ENCODE data around the gene ZBTB7C. TPM values are rescaled to one million over a fixed set of nuclear protein-coding genes. Genes with fewer than 3 reads are reported as not detected.

The ZBTB7C gene
- total RNA-seq, 2 experiments from 2014 or later: 0.04 to 0.06 TPM

DNA sequence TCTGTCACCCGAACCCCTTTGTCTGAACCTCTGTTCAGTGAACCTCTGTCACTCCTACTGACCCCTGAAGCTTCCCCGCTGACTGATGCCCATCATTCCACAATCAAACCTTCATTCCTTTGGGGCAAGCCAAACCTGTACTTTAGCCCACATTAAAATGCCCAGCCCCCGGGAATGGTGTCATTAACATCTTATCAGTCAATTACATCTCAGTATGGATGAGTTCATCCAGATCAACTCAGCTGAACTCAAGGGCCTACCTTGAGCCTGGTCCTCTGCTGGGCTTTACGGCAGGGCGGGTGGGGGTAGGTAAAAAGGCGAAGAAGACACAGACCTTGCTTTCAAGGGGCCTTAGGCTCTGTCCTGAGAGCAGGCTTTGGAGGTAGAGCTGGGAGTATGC lies 324.3 kb downstream of the ZBTB7C start:
- POLR2A ChIA-PET: no interaction called here
- CTCF ChIA-PET: no interaction called here

DNA sequence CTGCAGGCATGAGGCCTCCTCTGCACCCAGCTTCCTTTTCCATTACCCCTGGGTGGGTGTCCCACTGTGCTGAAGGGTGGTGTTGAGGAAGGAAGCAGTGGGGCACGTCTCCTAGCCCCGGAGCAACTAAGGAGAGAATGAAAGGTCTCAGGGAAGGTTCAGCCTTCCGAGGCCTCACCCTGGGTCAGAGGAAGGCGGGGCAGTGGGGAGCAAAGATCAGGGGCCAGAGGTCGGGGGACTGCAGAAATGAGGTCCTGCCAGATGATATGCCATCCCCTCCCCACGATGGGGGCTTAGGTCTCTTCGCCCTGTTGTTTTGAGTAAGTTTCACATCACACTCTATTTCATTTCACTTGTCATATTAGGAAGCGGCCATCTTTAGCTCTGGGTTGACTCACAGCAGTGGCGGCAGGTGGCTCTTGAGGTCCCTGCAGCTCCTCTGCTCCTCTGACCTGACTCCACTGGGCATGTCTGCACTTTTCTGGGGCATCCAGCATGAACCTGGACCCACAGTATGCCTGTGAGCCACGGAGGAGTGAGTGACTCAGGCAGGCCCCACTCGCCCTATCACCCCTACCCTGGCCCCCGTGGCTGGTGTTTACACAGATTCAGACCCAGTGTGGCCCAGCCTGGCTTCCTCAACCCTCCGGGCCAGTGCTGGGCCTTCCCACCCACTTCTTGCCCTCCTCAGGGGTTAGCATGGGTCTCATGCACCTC lies 325.0 kb downstream of the ZBTB7C start:
- POLR2A ChIA-PET: no interaction called here

DNA sequence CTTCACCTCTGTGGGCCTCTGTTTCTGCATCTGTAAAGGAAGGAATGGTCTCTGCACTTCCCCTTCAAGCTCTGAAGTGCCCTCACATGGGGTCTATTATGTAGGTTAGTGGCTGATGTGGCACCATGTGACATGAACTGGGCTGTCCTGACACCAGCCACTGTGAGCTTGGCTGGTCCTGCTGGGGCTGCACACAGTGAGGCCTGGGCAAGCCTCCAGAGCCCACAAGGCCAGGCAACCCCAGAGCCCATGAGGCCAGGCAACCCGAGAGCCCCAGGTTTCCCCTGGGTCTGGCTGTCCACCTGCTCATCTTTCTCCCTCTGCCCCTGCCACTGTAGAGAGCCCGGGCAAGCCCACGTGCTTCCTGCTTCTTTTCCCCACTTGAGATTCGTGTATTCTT lies 328.6 kb downstream of the ZBTB7C start:
- POLR2A ChIA-PET: no interaction called here
- CTCF ChIA-PET: no interaction called here

More for the DNA sequence above, 325.0 kb downstream of the ZBTB7C start:
- CTCF ChIA-PET: no interaction called here

DNA sequence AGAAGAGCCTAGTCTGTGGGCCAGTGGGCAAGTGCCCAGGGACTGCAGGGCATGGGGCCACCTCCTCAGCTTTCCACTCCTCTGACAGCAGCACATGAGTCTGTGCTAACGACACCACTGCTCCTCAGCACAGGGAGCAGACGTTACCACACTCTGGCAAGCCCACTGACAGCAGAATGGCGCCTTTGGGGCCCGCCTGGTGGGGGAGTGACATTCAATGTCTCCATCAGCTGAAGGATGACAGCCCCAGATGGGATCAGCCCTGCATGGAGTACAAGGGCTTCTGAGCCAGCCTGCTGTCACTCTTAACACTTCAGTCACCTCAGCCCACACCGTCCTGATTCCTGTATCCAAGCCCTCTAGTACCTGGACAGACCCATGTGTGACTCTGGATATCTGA lies 329.3 kb downstream of the ZBTB7C start:
- CTCF ChIA-PET: no interaction called here
- POLR2A ChIA-PET: no interaction called here

DNA sequence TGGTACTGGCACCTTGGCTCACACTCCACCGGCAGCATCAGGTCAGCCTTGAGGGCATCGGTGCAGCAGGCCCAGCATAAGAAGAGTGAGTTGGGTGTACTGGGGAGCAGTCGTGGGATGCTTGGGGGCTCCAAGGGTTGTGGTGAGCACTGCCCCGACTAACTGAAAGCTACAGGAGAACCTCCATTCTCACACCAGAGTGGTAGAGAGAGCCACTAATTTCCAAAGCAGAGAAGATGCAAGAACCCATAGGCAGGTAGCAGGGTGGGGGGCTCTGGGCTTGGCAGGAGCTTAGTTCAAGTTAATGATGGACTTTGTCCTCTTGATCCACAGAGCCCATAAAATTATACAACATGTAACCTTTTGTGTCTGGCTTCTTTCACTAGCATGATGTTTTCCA lies 330.7 kb downstream of the ZBTB7C start:
- POLR2A ChIA-PET: no interaction called here
- CTCF ChIA-PET: no interaction called here

DNA sequence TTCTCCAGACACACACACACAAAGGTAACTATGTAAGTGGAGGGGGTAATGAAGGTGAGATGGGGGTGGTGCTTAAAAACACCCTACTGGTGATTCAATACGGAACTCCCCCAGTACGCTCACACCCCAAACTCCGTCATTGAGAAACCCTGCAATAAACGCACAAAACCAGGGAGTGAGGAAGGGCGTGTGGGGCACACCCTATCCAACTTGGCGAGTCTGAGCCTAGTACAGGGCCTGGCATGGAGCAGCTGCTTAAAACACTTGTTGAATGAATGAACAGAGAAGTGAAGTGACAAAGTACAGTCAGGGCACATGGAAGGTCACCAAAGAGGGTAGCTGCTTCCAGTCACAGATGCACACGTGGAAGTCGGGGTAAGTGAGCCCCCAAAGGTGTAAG lies 331.9 kb downstream of the ZBTB7C start:
- CTCF ChIA-PET: no interaction called here
- POLR2A ChIA-PET: no interaction called here

DNA sequence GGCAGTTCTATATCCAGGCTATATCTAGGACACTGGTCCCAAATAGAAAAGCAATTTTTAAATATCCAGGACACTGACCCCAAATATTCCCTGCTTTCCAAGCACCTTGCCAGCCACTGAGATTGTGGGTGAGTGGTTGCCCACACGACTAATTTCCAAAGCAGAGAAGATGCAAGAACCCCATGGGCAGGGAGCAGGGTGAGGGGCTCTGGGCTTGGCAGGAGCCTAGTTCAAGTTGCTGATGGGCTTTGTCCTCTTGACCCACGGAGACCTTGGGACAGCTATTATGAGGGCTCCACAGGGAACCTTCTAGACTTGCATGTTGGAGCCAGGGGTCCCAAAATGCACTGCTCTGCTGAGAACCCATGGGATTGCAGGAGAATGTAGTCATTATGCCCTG lies 332.7 kb downstream of the ZBTB7C start:
- CTCF ChIA-PET: interaction anchor here (0.7 kb wide), 1 partner anchor 412 kb away, joined by 4 read pairs; no protein-coding TSS in a partner anchor
- POLR2A ChIA-PET: interaction anchor here (0.6 kb wide), 1 partner anchor 684 kb away, joined by 8 read pairs; no protein-coding TSS in a partner anchor

DNA sequence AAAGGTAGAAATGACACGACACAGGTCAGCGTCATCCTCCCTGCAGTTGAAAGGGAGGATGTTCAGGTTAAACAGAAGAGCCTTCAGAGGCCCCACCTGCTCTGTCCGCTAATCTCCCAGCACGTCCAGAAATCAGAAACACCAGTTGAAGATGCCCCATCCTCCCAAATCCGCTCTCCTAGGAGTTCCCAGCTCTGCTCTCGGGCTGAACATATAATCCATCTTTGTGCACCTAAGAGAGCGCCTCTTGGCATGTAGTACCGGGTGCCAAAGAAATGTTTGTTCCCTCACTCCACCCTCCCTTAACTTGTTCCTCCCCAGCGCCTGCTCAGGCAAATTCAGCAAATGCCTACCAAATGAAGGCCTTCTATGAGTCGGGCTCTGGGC lies 333.5 kb downstream of the ZBTB7C start:
- ChIA-PET POLR2A (no interaction called here), CTCF (no interaction called here)

DNA sequence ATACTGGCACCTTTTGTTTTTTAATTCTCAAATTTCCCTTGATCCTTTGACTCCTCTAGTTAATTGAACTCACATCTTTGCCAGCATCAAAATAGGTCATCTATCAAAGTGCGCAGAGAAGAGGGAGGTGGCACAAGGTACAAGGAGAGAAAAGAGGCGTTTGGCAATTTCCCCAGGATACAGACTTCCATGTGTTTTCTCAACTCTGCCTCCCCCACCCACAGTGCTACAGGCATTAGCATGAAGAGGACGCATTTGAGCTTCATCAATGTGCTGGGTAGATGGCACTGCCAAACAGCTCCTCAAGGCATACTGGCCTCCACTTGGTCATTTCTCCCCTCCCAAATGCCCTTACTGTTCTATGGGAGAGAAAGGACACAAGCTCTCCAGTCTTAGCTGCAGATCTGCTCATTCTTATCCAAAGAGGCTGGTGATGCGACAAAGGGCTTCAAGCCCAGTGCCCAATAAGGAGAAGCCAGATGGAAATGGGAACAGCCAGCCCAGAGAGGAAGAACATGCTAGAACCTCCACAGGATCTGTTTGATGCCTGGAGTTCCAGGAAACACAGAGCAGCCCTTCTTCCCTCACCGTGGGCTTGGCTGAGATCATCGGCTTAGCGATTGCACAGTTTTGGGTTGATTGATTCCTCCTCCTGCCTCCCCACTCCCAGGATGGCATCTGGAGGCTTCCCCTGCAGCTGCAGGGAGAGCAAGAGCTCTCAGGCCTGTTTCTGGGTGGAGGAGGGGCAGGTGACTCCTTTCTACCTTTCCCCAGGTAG lies 334.1 kb downstream of the ZBTB7C start:
- ChIA-PET CTCF (no interaction called here), POLR2A (no interaction called here)

DNA sequence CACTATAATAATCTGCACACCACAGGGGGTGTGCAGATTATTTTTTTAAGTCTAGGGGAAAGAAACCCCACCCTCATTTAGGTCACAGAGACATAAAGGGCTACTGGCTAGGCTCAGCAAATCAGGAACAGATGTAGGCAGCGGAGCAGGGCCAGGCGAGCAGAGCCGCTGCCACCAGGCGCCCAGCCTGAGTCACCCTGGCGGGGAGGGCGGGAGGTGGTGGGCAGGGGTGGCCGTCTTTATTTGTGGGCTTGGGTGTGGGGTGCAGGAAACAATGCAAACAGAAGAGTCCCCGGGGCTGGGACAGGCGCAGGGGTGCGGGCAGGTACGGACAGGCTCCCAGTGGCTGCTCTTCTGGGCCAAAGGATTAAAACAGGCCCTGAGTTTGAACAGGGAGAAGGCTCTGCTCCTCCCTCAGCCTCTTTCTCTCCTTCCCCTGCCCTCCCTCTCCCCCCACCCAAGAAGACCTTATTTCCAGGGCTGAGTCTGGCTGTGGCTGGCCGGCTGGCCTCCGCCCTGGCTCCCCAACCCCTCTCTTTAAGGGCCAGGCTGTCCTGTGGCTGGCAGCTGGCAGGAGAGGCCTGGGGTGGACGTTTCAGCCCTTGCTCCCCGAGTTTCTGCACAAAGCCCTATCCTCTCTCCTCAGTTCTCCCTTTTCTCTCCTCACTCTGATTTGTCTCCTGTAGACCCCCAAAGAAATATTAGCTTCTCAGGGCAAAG lies 335.8 kb downstream of the ZBTB7C start:
- ChIA-PET POLR2A (no interaction called here), CTCF (no interaction called here)

DNA sequence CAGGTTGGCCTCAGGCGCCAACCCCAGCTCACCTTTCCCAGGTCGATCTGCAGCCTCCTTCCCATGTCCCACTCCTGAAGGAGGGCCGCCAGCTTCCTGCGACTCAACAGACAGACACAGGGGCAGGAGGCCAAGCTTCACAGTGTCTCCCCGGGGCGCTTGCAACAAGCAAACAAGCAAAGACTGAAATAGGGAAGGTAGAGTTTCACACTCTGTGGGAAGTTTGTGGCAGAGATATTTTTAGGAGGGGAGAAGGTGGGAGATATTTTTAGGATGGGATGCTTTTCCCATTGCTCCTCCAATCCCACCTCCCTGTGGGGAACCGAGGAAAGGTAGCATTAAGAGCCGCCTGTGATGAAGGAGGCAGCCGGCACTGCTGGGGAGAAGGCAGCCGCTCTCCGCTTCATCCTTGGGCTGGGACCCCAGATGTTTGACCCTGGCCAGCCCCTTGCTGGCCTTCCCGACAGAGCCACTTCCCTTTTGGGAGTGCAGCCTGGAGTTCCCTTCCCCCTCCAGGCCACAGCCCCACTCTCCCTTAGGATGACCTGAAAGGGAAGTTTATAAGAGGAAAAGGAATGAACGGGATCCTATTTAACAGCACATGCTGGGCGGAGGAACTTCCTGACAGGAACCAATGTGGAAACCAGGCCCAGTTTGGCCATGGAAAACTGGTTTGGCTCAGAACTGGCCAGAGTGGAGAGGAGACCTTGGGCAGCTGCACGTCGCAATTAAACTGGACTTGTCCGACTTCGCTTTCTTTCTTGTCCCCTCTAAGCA lies 336.6 kb downstream of the ZBTB7C start:
- ChIA-PET POLR2A (no interaction called here), CTCF (no interaction called here)

DNA sequence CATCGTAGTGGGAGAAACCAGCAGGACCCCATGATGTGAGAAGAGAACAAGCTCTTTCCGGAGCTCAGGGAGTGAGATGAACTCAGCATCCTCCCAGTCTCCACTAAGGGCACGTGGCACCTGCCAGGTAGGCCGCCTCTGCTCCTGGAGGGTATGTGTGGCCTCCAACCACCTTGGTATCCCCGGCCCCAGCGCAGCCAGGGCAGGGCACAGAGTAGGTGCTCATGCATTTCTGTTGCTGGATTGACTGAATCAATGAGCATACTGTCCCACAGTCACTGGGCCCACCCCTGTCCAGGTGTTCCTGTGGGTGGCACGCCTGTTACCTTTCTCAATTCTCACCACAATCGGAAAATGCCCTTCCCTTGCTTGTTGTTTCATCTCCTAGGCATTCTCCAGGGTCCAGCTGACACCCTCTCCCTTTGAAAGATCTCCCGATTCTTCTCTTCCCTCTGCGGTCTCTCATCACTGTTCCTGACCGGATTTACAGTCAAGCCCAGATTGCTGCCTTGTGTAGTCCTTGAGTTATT lies 340.2 kb downstream of the ZBTB7C start:
- CTCF ChIA-PET: no interaction called here
- POLR2A ChIA-PET: no interaction called here

DNA sequence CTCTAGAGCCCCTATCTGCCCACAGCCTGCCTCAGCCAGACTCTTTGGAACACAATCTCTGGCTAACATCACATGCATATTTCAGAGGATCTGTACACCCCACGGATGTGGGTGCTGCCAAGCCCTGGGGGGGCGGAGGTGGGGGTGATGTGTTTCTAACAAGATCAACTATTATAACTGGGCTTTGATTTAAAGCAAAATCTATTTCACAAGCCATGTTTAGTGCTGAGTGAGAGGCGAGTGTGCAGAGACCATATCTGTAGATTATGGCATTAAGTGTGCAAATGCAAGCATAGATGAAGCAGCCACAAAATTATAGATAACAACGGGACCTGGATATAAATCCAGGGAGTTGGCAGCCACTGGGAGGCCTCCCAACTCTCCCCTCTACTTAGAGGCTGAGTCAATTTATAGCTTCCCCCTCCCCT lies 342.9 kb downstream of the ZBTB7C start:
- ChIA-PET POLR2A (no interaction called here), CTCF (no interaction called here)

DNA sequence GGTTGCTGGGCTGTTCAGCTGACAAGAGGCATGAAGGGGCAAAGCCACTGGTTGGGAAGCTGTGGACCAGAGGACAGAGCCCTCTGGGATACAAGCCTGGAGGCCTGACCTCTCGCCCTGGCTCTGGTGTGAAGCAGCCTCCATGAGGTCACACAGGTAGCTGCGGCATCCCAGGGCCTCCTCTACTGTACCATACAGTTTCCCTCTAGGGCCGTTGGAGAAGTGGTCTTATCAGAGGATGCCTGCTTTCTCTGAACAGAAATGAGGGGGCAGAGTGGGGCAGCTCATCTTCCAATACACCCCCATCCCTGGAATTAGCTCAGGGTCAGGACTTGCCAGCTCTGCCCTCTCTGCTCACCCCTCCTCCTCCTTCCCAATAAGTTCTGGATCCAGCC lies 343.6 kb downstream of the ZBTB7C start:
- ChIA-PET CTCF (no interaction called here), POLR2A (no interaction called here)

DNA sequence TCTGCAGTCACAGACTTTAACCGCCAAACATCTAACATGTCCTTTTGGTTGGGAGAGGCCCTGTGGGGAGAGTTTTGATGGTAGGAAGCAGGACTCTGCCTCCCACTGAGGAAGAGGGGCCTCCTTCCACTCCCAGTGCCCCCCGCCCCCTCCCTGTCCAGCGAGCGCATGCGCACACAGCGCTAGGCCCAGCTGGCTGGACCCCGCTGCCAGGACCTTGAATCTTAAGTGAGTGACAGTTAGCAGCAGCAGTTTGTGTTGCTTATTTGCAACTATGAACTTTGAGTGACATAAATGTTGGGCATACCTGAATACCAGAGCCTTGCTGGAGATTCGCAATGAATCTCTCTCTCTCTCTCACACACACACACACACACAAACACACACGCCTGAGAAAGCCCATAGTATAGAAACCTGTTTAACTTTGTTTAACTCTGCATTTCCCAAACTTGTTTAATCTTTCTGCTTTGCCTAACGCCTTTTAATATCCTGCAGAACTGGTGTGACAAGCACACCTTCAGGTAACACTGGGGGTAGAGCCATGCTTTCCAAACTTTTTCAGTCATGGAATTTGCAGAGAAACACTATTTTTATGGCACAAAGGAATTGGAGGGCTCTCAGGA lies 344.1 kb downstream of the ZBTB7C start:
- CTCF ChIA-PET: no interaction called here
- POLR2A ChIA-PET: no interaction called here

DNA sequence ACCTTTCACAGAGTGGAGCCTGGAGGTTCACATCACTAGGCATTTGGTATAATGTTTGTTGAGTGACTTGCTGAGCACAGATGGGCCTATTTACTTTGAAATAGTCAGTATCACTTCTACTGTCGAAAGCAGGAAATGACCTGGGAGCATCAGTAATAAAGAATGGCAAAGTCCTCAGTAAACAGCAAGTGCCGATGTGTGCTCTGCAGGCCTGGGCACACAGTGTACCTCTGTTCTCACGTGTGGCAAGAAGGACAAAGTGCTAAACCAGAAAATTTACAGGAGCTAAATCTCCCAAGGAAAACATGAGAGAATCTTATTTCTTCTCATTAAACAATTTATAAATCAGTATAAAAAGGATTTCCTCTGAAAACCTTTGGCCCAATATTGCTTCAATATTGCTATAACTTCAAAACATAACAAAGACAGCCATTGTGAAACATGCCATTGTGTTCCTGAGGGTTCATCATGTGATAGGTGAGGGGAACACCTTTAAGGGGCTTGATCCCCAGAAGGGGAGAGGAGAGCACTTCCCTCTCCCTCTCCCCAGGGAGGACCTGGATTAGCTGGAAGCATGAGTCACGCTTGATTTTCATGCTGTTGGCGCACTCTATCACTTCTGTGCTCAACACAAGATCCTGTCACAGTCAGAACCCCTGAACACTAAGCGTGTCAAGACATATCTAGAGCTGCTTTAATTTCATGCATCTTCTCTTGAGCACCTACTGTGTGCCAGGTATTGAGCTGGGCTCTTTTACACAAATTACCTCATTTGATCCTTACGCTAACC lies 347.2 kb downstream of the ZBTB7C start:
- ChIA-PET CTCF (no interaction called here), POLR2A (no interaction called here)

DNA sequence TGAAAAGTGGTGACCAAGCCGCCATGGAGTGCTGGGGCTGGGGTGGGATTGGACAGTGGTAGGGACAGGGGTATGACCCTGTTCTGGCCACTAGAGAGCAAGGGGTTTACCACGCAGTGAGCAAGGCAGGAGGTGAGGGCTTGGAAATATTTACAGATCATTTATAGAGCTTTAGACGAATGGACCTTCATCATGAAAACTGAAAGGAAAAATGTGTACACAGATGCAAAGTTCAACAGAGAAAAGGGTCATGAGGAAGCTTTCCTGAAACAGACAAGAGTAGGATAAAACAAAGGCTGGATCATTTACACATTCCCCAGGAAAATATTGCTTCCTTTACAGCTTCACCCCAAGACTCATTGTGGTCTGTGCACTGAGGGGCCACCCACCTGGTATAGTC lies 348.2 kb downstream of the ZBTB7C start:
- POLR2A ChIA-PET: no interaction called here
- CTCF ChIA-PET: no interaction called here

DNA sequence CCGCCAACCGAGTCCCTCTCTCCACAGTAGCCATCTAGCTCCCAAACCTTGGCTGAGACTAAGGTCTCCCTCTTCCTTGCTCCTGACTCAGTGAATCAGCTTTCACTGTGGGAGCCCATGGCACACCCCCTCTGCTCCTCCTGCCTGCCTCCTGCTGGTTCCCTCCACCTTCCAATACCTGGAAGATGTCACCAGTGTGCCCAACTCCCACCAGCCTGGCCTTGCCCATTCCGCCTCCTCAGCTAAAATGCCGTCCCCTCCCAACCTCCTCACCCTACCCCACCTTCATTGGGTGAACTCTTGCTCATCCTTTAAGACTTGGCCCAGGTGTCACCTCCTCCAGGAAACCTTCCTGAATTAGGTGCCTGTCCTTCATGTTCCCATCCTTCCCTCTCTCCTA lies 348.8 kb downstream of the ZBTB7C start:
- ChIA-PET POLR2A (no interaction called here), CTCF (no interaction called here)

DNA sequence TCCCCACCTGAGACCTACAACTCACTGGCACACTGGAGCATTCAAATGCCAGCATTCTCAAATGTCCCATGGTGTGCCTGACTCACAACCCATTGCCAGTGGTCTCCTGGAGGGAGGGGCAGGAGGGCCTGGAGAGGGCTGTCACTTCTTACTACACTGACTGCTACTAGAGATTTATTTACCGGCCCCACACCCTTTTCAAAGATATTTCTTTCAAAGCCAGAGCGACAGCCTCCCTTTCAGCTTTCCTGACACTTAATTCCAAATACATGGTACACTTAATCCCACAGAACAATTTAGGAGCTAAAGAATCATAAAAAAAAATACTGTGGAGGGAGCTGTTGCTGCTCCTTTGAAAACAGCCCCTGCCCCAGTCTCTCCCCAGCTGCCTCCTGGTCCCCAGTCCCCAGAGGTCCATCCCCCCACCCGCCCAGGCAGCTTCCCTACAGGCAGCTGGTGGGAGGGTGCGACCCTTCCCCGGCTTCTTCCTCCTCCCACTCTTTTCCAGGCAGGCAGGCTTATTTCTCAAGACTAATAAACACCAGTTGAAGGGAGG lies 349.6 kb downstream of the ZBTB7C start:
- ChIA-PET POLR2A (no interaction called here), CTCF (no interaction called here)
